Skin epidermis (tissue), 12 donors: ENCODE results near the gene ERC2.
A peak's percentile ranks its signal among the peaks of the same experiment; 100 is the strongest.

Experiments
- H3K27ac ChIP-seq, 21 experiments: fragments of 200-600 bp; sonication (generic) in 11 of 21; one replicate each; pipeline ENCODE4 v1.5.0; 2020; ENCODE audit warnings: mild to moderate bottlenecking in 3 of 21, inconsistent platforms in 2 of 21, moderate library complexity in 2 of 21
- H3K4me3 ChIP-seq, 7 experiments: fragments of 200-600 bp; sonication (generic) in 2 of 7; one replicate each; pipeline ENCODE4 v1.5.0; 2020; ENCODE audit warnings: inconsistent platforms in 2 of 7, mild to moderate bottlenecking in 2 of 7, moderate library complexity in 1 of 7

Gene ERC2

DNA sequence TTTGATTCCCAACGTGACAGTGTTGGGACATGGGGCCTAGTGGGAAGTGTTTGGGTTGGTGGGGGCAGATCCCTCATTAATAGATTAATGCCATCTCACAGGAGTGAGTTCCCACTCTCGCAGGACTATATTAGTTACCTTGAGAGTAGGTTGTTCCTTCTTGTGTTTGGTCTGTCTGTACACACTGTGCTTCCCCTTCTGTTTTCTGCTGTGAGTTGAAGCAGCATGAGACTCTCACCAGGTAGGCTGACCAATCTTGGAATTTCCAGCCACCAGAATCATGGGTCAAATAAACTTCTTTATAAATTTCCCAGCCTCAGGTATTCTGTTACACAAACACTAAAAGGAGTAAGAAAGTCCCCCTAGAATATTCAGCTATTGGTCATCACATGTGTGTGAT is 145.4 kb downstream of the ERC2 start:
- Histone ChIP-seq H3K4me3 (no peak overlapping the region), H3K27ac (no peak overlapping the region)

DNA sequence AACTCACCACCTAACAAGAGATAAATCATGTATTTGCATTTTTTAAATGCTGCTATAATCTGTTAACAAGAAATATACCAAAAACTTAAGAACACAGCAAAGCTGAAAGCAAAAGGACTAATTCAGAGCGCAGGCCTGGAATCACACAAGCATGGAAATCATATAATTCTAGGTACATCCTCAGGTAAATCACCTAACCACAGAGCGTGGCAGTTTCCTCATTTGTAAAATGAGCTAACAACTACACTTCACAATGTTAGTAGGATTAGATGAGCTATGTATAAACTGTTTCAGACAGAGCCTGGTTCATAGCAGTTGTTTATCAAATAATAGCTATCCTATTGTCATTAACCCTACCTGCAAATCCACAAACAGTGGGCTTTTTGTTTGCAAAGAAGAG is 146.4 kb downstream of the ERC2 start:
- Histone ChIP-seq H3K27ac (no peak overlapping the region), H3K4me3 (no peak overlapping the region)

DNA sequence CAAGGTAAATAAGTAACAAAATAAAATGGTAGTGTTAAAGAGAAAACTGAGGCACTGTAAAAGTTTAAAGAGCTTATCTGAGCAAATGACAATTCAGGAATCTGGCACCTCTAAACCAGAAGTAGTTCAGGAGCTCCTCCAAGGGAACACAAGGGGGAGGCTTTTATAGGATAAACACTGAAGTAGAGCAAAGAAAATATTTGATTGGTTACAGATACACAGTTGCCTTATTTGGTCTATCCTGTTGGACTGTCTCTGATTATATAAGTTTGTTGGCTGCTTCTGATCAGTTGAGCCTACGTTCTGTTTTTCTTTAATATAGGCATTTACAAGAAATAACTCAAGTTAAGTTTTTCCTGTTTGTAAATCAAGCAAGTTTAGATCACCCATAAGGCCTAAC is 146.9 kb downstream of the ERC2 start:
- no peak overlapping the region for H3K4me3 ChIP-seq
- H3K27ac ChIP-seq = no peak overlapping the region

DNA sequence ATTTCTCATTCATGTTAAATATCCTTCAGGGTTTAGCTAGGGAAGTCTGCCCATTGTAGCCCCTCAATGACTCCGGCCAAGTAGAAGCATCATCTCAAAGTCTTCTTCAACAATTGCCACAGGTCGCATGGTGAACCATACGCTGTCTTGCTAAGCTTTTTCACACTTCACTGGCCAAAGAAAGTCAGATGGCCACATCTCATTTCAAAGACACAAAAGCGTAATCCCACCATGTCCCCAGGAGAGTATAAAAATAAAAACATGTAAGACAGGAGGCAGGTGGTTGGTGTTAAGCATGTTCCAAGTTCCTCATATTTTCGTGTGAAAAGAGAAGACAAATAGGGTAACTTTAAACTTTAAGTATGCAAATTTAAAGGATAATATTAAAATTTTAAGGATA is 147.4 kb downstream of the ERC2 start:
- H3K4me3 ChIP-seq = no peak overlapping the region

DNA sequence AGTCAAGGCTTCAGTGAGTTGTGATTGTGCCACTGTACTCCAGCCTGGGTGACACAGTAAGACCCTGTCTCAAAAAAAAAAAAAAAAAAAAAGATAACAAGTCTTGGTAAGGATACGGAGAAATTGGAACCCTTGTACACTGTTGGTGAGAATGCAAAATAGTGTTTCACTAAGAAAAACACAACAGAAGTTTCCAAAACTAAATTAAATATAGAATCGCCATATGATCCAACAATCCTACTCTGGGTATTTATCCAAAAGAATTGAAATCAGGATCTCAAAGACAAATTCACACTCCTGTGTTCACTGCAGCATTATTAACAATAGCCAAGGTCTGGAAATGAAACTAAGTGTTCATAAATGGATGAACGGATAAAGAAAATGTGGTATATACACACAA is 149.4 kb downstream of the ERC2 start:
- Histone ChIP-seq H3K4me3 (no peak overlapping the region), H3K27ac (no peak overlapping the region)

More for the DNA sequence above, 147.4 kb downstream of the ERC2 start:
- no peak overlapping the region for H3K27ac ChIP-seq

DNA sequence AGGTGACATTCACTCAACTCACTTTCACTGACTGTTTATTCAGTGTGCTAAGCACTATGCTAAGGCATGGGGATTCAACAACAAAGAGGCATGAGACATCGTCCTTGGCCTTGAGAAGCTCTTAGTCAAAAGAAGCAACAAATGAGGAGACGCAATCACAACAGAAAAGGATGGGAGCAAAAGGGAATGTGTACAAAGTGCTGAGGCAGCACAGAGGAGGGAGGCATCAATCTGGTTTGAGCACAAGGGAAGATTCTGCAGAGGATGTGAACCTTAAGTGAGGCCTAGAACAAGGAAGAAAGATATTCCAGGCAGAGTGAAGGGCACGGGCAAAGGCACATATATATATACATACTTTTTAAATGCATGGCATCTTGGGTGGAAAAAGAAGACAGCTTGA is 151.3 kb downstream of the ERC2 start:
- Histone ChIP-seq H3K27ac (no peak overlapping the region), H3K4me3 (no peak overlapping the region)

DNA sequence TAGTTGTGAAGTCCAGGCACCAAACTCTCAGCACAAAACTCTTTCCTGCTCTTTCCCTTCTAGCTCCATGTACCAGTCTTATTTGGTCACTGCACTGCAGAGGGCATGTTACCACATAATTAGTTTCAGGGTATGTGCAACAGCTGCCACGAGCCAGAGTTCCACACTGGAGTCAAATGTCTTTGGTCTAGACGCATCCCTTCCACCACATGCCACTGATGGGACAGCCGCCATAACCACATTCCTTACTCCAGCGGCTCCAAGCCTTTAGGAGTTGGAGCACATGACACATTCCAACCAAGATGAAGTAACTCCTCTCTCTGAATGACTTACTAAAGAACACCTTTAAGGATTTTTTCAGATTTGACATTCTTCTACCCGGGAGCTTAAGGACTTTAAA is 153.4 kb downstream of the ERC2 start:
- Histone ChIP-seq H3K27ac (no peak overlapping the region), H3K4me3 (no peak overlapping the region)

DNA sequence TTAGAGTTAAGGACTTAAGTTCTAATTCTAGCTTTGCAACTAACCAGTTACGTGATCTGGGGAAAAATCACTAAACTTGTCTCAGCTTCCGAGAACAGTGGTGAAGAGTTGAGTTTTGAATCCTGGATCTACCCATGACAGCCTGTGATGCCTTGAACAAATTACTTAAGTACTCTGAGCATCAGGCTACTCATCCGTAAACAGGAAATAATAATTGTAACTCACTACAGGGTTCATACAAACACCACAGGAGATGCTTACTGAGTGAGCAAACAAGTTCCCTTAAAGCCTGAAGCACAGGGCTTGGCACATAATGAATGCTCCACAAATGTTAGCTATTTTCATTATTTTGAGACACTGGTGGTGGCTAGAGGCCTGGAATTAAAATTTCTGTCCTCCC is 158.8 kb downstream of the ERC2 start:
- Histone ChIP-seq H3K27ac (no peak overlapping the region), H3K4me3 (no peak overlapping the region)

DNA sequence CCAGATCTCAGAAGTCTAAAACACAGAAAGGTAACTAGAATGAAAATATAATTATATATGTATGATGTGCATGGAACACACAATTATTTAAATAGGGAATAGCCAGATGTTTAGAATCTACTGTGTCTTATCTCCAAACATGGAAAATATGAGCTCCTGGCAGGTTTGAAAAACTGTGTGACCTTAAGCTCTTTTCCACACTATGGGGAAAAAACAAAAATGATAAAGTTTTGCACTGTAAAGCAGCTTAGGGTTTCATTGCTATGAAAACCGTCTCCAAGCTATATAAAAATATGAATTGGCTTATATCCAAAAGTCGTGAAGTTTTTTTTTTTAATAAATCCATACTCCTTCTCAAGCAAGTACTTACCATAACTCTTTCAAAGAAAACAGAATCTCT is 159.8 kb downstream of the ERC2 start:
- Histone ChIP-seq H3K27ac (no peak overlapping the region), H3K4me3 (no peak overlapping the region)

DNA sequence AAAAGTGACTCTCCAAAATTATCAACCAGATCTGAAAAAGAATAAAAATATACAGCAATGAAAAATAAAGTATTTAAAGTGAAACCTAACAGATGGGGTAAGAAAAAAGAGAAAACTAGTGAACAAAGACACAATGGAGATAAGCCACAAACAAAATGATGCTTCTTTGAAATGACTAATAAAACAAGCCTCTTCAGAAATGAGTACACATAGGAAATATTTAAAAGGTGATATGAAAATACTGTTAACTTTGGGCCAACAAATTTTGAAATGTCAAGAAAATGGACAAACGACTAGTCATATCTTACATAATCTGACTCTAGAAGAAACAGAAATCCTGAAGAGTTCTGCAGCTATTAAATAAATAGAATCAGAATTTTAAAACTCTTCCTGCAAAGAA is 164.2 kb downstream of the ERC2 start:
- Histone ChIP-seq H3K4me3 (no peak overlapping the region), H3K27ac (no peak overlapping the region)

DNA sequence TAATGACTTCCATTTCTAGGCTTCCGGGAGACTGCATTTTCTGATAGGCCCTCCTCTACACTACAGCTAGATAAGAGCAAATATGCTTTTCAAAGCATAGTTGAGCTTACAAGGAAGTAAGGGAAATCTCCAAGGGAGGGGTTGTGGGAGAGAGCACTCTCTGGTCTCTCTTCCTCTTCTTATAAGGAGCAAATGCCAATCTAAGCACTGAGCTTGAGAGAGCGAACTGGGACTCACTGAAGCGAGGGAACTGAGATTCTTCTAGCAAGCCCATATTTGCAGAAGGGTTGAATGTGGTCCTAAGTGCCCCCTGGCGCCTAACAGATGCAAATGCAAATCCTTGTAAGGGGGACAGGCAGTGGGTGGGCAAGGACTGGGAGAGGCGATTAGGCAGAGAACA is 164.8 kb downstream of the ERC2 start:
- no peak overlapping the region for H3K27ac ChIP-seq
- no peak overlapping the region for H3K4me3 ChIP-seq

DNA sequence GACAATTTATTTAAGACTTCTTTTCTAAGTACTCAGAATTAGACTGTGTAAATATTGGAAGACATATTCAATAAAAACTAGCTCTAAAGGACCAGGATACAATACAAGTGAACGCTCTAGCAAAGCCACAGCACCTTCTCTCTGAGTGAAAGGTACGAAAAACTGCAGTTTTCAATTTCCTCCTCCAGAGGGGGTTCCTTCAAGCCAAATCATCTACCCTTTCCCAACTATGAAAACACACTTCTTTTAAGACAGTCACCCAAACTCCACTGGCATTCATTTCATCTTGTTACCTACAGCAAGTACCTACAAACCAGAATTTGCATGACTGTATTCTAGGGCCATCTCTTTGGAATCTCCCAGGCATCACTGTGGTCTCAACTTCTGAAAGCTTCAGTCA is 165.8 kb downstream of the ERC2 start:
- H3K4me3 ChIP-seq = no peak overlapping the region
- no peak overlapping the region for H3K27ac ChIP-seq

DNA sequence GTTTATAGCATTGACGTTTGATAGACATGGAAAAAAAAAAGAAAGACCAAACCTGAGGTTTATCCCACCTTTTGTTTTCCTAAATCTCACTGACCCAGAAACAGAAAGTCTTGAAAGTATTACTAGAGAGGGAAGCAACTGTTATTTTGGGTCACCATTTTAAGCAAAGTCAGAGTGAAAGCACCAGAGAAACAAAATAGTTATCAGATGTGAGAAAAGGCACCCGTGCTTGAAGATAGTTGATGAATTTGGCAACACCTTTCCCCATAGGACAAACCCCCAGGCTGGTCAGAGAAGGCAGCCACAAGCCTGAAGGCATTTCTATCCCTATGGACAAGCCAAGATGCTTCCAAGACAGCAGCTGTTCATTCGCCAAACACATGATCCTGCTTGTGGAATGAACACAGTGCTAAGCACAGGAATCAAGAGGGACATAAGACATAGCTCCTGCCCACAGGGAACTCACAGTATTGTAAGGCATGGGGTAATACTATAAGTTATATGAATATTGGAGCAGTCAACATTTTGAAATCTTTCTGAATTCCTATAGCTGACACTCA is 170.9 kb downstream of the ERC2 start:
- H3K4me3 ChIP-seq = no peak overlapping the region
- no peak overlapping the region for H3K27ac ChIP-seq

DNA sequence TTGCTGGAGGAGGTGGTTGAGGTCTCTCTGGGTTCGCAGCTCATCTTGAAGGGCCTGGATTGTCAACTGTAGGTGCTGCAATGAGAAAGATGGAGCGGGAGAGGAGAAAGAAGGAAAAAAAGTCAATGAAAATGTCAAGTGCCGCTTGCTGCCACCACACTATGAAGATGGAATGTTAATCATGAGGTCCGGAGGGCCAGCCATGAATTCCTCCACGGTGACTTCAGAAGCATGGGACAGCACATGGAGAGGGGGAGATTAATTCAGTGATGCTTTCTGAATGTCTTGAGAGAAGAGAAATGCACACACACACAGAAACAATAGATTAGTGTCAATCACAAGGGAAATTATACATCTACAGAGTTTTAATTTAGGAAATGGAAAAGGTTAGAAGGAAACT is 171.9 kb downstream of the ERC2 start:
- Histone ChIP-seq H3K27ac (no peak overlapping the region), H3K4me3 (no peak overlapping the region)

DNA sequence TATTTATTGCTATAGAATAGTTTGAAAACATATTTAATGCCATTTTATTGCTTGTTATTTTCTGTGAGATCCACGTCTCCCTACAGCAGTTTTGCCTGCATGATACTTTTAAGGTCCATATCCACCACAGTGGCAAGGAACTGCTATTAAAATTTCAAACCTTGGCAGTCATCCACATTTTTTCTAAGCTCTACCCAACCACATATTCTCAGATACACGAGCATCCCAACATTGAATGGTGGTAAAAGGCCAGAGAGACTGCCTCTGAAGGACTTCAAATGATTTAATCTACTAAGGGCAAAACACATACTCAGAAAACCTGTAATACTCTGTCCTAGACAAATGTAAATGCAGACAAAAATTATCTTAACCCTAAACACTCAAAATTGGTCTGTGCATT is 173.1 kb downstream of the ERC2 start:
- no peak overlapping the region for H3K4me3 ChIP-seq

DNA sequence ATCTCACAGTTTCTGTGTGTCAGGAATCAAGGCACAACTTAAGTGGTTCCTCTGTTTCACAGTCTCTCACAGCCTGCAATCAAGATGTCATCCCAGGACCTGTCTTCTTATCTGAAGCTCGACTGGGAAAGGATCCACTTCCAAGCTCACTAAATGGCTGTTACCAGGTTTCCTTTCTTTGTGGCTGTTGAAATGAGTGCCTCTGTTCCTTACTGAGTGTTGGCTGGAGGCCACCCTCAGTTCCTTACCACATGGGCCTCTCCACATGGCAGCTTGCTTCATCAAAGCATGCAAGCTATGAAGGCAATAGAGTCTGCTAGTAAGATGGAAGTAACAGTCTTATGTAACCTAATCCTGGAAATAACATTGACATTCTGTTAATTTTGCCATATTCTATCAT is 174.0 kb downstream of the ERC2 start:
- no peak overlapping the region for H3K27ac ChIP-seq
- H3K4me3 ChIP-seq = no peak overlapping the region

More for the DNA sequence above, 173.1 kb downstream of the ERC2 start:
- H3K27ac ChIP-seq = no peak overlapping the region

DNA sequence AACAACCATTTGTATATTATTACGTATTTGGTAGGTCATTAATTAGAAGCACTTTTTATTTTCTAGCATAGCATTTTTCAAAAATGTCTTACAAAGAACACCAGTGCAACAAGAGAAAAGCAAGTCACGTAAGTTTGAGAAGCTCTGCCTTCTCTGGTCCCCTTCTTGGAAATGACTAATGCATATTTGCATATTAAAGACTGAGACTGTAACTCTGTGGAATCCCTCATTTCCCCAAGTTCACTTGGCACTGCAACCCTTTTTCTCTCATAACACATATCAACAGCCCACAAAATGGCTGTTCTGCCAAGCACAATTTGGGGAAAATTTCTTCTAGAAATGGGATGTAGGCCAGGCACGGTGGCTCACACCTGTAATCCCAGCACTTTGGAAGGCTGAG is 176.3 kb downstream of the ERC2 start:
- Histone ChIP-seq H3K4me3 (no peak overlapping the region), H3K27ac (peak overlapping the region in 1 of 21 experiments; percentile 23)

DNA sequence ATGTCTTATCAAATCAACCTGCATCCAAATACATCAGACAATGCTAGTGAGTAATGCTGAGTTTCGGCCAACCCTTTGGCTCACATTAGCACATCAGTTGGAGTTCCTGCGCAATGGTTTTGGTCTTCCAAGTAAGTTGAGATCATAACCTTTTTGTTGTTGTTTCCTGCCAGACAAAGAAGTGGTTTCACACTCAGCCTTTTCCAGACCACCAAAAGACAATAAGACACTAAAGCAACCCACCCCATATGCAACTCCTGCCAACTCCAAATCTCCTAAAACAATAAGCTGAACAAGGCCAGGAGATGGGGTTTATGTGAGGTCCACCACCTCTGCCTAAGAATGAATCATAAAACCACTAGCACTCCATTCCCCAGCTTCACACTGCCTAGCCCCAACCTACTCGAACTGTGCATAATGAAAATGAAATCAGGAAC is 177.0 kb downstream of the ERC2 start:
- H3K4me3 ChIP-seq = no peak overlapping the region

DNA sequence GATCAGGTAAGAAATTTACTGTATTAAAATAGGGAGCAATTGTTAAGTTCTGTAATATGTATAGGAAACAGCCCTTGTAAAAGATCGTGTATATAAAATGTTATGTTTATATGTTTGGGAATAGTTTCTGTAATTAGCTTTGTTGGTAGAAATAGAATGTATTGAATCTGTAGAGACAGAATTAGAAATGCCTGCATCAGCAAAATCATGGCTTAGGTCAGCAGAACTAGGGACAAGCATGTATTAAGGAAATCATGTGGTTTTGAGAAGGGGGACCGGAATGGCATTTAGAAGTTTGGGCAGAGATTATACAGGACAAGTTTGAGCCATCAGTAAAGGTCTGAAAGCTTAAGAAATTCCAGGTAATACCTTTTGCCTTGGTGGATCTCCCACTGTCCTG is 177.9 kb downstream of the ERC2 start:
- H3K4me3 ChIP-seq = no peak overlapping the region
- H3K27ac ChIP-seq = peak overlapping the region in 1 of 21 experiments; percentile 23

More for the DNA sequence above, 177.0 kb downstream of the ERC2 start:
- H3K27ac ChIP-seq = peak overlapping the region in 1 of 21 experiments; percentile 23

DNA sequence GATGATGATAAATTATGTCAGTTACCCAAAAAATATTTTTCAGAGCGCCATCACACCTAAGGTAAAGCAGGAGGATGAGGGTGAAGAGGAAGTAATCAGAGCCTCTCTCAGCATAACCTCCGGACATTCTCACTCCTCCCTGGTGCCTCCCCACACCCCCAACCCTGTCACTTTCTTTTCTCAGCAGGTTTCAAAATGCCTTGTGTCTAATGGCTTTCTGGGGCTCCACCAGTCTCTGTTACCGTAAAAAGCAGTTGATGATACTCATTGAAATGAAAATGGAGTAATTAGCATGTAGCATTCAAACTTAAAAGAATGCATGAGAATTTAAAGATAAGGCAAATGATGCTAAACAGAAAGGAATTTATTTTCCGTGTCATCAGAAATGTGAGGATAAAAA is 180.0 kb downstream of the ERC2 start:
- no peak overlapping the region for H3K4me3 ChIP-seq
- H3K27ac ChIP-seq = no peak overlapping the region

DNA sequence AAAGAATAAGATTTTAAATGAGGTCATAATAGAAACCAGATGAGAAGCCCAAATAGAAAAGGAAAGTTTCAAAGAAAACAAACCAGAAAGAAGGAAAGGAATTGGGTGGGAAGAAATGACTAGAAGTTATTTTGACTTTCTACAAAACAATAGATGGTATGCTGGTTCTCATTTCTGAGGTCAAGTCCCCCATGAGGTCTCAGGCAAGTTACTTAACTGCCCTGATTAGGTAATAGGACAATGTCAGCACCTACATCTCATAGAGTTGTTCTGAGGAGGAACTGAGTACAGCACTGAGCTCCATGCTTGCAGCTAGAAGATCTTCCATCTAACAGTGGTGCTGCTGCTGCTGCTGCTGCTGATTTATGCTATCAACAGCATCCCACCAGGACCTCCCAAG is 185.9 kb downstream of the ERC2 start:
- no peak overlapping the region for H3K27ac ChIP-seq

DNA sequence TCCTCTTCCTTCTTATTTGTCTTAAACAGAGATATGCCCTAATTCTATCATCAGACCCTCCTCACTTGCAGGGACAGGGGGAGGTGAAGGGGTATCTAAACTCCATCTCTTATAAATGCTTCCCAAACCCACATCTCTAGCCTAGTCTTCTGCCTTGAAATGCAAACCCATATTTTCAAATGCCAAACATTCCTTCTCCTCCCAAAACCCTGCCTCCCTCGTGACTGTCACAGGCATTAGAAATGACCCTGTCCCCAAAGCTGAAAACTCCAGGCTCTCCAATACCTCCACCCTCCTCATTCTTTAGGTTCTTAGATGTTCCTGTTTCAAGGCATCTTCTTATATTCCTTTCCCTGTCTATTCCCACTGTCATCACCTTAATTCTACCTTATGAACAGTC is 191.0 kb downstream of the ERC2 start:
- Histone ChIP-seq H3K27ac (no peak overlapping the region), H3K4me3 (no peak overlapping the region)

More for the DNA sequence above, 185.9 kb downstream of the ERC2 start:
- H3K4me3 ChIP-seq = no peak overlapping the region

DNA sequence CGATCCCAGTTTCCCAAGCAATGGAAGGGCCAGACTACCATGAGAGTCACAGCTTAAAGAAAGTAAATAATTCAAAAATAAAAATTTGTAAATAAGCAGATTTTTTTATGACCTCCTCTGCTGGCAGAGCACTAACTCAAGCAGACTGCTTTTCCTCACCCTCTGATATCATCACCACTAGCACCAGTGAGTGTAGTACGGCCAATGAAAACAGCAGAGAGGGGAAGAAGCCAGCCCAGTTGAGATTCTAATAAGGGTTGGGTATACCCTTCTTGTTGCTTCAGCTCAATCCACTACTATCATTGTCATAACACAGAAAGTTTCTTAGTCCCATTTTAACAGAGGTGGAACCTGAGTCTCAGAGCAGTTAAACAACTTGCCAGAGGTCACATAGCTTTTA is 193.1 kb downstream of the ERC2 start:
- Histone ChIP-seq H3K4me3 (no peak overlapping the region), H3K27ac (no peak overlapping the region)
